Measurements from ENCODE around the gene ADCY6. TPM values are rescaled to one million over a fixed set of nuclear protein-coding genes. Genes with fewer than 3 reads are reported as not detected.
A peak's percentile ranks its signal among the peaks of the same experiment; 100 is the strongest.

ADCY6 gene
- total RNA-seq, 1 experiment from 2014 or later = 20.6 TPM

DNA sequence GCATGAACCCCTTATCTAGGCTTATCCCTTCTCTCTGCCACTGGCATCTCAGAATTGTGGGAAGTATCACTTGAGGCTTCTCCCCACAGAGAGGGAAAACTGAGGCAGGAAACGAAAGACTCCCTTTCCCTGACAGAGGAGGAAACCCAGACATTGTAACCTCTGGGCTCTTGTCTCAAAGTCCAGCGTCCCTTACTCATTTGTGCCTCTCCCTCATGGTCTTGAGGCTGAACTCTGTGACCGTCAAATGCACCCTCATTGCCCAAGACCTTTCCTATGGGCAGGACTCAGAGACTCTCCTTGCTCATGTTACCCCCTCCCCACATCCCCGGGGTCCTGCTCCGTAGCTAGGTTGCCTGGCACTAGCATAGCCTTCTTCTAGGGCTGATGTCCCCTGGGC, 33.2 kb upstream of the ADCY6 start:
- Histone ChIP-seq H3K4me3 (no peak overlapping the region), H3K27ac (no peak overlapping the region), H3K9me3 (replicated peaks) (no peaks in the 10 kb centered on the region; the same call in 1 of the 2 replicates), H3K36me3 (peaks cover 3% of the 10 kb centered on the region; the same call in 1 of the 2 replicates), H3K27me3 (replicated peaks) (no peaks in the 10 kb centered on the region), H3K4me1 (replicated peaks) (peaks cover 9% of the 10 kb centered on the region)
- DNase-seq (ENCODE audit: low read depth in 1 of 2, low spot score in 2 of 2) = no peak

DNA sequence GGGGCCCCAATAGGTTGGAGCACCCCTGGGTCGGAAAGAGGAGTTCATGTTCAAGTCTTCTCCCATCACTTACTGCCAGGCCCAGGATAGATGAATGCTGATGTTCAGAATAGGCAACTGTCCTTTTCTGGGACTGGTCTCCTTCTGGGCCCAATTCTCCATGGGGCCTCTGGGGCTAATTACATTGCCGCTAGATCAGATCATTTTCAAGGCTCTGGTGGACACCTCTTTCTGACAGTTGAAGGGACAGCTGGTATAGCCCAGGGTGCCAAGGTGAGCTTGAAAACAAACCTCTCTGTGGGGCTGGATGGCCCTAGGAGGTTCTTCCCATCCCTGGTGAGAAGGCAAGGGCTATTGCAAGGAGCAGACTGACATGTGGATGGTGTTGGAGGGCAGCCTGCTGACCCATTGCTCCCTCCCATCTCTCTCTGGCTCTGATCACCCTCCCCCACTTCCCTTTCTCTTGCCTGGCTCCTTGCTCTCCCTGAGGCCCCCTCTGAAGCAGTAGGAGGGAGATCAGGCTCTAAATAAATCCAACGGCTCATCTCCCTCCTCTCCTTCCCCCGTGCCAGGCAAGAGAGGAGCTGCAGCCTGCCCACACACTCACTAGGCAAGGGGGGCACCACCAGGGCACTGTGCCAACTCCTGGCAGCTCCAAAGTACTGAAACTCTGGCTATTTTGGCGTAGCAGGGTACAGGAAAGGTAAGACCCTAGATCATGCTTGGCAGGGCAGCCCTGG, 31.3 kb upstream of the ADCY6 start:
- Histone ChIP-seq H3K36me3 (no peaks in the 10 kb centered on the region), H3K27me3 (replicated peaks) (no peaks in the 10 kb centered on the region), H3K4me3 (no peak overlapping the region), H3K9me3 (replicated peaks) (no peaks in the 10 kb centered on the region; the same call in 1 of the 2 replicates), H3K27ac (no peak overlapping the region), H3K4me1 (replicated peaks) (peaks cover 12% of the 10 kb centered on the region)
- no peak for DNase-seq (ENCODE audit: low read depth in 1 of 2, low spot score in 2 of 2)

DNA sequence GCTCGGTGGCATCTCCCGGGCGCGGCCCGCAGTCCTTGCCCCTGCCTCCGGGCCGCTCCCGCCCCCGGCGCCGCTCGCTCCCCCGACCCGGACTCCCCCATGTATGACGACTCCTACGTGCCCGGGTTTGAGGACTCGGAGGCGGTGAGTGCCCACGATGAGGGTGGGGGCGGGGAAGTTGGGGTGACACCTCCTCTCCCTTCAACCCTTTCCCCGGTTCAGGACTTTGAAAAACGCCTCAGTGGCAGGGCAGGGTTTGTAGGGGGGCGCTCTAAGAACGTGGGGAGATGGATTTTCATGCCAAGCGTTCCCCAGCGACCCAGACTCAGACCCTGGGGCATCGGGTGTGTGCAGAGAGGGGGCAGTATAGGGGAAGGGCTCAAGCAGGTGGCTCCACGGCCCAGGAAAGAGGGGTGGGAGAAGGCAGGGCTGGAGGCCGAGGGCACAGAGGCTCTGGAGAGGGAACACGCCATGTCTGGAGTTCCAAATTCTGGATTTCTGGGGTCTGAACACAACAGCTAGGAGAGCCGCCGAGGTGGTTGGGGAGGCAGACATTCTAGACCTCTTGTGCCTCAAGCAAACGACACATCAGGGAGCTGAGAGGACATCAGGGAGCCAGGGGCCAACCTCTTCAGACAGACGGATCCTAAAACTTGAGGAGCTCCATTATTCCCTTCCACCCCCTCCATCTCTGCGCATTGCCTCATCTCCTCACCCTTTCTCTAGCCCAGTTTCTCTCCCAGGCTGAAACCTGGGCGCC, 30.1 kb upstream of the ADCY6 start:
- H3K27ac ChIP-seq = no peak overlapping the region
- no peak for DNase-seq (ENCODE audit: low read depth in 1 of 2, low spot score in 2 of 2)

DNA sequence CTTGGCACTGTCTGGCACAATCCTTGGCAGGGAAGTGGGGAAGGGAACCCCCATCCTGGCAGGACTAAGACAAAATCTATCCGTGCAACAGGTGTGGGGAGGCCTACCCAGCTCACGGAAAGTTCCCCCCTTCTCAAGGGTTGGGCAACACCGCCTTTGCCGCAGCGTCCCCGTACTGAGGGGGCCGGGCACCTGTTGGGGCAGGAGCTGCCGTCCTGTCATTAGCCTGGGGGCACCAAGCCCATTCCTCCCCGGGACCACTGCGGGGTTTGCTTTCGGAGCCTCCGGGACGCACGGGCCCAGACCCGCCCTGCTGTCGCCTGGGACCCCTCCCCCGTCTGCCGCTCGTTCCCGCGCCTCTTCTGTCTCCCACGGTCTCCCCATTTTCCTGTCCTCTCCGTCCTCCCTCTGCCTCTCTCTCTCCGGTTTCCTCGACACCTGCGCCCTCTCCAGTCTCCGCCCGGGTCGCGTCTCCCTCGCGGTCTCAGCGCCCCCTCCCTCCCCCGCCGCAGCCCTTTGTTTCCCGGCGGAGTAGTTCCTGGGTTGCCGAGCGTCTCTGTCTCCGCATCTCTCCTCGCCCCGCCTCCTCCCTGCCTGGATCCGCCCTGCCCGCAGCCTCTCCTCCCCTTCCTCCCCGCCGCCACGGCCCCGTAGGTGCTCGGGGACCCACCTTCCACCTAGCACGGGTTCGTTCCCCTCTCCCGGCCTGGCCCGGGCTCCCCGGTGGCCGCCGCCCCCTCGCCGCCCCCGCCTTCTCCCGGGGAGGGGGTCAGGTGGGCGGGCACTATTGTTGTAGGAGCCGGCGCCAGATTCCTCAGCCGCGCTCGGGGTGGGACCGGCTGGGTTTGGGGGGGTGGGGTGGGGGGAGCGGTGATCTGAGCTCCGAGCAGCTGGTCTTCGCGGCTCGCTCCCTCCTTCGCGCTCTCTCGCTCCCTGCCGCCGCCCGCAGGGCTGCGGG, 29.3 kb upstream of the ADCY6 start, which contains the start of gene CACNB3:
TSS of gene CACNB3 (plus strand) at position 624 of the 958 bp plus-strand sequence. CDS start 434 bp downstream, outside the sequence.
- H3K27me3 ChIP-seq (replicated peaks) = no peaks in the 10 kb centered on the region
- no peaks in the 10 kb centered on the region for H3K36me3 ChIP-seq
- peak within 1 kb of the TSS; percentile 49 for H3K4me3 ChIP-seq
- peaks cover 20% of the 10 kb centered on the region for H3K4me1 ChIP-seq (replicated peaks)
- H3K27ac ChIP-seq = no peak within 1 kb of the TSS
- H3K9me3 ChIP-seq (replicated peaks) = no peaks in the 10 kb centered on the region; the same call in 1 of the 2 replicates
- peak; percentile 36 to 73 for DNase-seq (ENCODE audit: low read depth in 1 of 2, low spot score in 2 of 2)

More for the DNA sequence above, 30.1 kb upstream of the ADCY6 start:
- peaks cover 16% of the 10 kb centered on the region for H3K4me1 ChIP-seq (replicated peaks)
- no peaks in the 10 kb centered on the region for H3K27me3 ChIP-seq (replicated peaks)
- H3K36me3 ChIP-seq = no peaks in the 10 kb centered on the region
- H3K4me3 ChIP-seq = peak overlapping the region; percentile 49
- H3K9me3 ChIP-seq (replicated peaks) = no peaks in the 10 kb centered on the region; the same call in 1 of the 2 replicates

DNA sequence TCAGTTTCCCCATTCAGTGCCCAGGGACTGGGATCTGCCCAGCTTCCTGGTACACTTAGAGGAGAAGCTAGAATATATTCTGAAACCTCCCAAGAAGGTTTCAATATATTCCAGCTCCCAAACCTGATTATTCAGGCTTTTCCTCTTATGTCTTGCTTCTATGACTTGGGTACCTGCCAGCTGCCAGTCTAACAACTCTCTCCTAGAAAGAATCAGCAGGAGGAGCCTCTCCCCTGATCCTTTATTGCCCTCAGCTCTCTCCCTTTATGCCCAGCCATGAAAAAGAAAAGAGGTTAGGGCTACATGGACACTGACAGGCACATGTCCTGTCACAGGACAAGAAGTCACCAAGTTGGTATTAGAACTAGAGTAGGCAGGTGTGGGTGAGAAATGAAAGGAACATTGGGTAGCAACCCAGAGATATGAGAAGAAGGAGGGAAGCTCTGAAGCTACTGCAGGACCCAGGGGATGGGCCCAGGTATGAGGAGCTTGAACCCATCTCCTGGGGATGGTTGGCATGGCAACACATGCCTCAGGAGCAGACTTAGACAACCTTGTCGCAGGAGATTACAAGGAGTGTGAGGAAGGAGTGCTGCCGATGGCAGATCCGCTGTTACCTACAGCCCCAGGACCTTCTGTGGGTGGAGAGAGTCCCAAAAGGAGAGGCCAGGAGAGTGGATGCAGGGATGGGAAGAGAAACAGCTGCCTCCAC, 27.4 kb upstream of the ADCY6 start:
- no peaks in the 10 kb centered on the region for H3K36me3 ChIP-seq
- no peaks in the 10 kb centered on the region; the same call in 1 of the 2 replicates for H3K9me3 ChIP-seq (replicated peaks)
- peaks cover 24% of the 10 kb centered on the region for H3K4me1 ChIP-seq (replicated peaks)
- no peak overlapping the region for H3K27ac ChIP-seq
- no peak for DNase-seq (ENCODE audit: low read depth in 1 of 2, low spot score in 2 of 2)
- no peaks in the 10 kb centered on the region for H3K27me3 ChIP-seq (replicated peaks)
- no peak overlapping the region for H3K4me3 ChIP-seq

DNA sequence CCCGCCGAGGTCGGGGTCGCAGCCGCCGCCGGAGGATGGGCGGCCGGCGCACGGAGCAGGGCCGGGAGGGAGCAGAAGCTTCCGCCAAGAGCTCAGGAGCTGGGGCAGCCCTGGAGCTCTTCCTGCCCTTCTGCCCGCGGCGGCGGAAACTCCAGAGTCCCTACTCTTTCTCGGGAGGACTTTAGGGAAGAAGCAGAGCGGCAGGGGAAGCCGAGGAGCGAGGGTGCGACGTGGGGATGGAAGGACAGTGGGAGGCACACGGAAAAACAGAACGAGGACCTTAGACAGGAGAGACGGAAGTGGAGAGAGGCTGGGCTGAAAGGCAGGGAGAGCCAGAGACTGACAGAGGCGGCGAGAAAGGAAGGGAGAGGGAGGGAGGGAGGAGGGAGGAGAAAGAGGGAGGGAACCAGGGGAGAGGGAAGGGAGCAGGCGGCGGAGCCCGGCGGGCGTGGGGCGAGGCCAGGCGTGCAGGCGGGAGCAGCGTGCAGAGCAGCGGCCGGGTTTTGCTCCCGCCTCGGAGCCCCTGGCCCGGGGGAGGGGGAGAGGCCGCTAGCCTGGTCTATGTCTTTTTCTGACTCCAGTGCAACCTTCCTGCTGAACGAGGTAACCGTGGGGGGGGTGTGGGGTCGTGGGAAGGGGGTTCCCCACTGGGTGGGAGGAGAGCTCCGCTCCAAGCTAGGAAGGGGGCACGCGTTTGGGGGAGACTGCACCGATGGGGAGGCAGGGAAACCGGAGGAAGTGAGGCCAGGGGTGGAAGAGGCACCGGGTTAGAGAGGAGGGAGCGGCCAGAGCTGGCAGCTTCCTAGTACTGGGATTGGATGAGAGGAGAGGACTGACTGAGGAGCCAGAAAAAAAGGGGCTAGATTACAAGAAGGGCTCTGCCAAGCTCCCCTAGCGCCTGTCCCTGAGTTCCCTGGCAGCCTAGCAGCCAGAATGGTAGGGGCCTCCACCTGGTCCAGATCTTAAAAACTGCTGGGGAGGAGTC, 26.5 kb upstream of the ADCY6 start:
- Histone ChIP-seq H3K36me3 (no peaks in the 10 kb centered on the region), H3K27me3 (replicated peaks) (no peaks in the 10 kb centered on the region), H3K9me3 (replicated peaks) (no peaks in the 10 kb centered on the region; the same call in 1 of the 2 replicates), H3K4me1 (replicated peaks) (peaks cover 33% of the 10 kb centered on the region), H3K27ac (peak overlapping the region; percentile 9; the same call in 1 of the 2 replicates), H3K4me3 (peak overlapping the region; percentile 55)
- DNase-seq (ENCODE audit: low read depth in 1 of 2, low spot score in 2 of 2) = peak; percentile 81 to 84

DNA sequence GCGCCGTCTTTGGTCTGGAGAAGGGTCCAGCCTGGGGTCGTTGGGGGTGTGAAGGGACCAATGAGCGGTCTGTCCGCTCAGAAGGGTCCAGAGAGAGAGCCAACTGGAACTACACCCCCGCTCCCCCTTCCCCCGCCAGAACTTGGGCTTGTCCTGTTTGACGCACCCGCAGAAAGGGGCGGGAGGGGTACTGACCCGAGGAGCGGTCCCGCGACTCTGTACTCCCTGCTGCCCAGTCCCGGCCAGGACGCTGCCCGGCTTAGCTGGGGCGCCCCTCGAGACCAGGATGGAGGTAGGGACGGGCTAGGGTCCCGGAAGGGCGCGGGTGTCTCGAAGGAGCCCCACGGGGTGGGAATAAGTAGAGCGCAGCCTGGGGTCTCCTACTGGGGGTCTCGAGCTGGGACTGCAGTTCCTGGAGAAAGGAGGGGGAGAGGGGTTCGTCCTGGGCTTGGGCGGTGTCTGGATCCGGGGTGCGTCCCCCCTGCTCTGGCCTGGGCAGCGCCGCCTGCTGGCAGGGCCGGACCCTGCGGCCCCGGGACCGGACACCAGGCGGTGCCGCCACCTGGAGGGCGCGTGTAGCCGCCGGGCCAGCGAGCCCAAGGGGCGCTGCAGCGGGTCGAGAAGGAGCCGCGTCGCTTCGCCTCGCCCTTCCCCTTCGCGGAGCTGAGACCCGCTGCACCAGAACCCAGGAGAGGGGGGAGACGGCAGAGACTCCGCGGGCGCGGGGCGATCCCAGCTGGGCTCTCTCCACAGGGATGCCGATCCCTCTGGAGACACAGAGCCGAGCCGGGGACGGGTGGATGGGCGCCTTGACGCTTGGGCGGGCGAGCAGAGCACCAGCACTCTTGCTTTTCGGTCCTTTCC, 25.6 kb upstream of the ADCY6 start:
- peak overlapping the region; percentile 9; the same call in 1 of the 2 replicates for H3K27ac ChIP-seq
- H3K4me3 ChIP-seq = peak overlapping the region; percentile 55
- no peaks in the 10 kb centered on the region for H3K27me3 ChIP-seq (replicated peaks)
- DNase-seq (ENCODE audit: low read depth in 1 of 2, low spot score in 2 of 2) = peak; percentile 81 to 84
- H3K4me1 ChIP-seq (replicated peaks) = peaks cover 34% of the 10 kb centered on the region
- H3K9me3 ChIP-seq (replicated peaks) = no peaks in the 10 kb centered on the region; the same call in 1 of the 2 replicates
- H3K36me3 ChIP-seq = no peaks in the 10 kb centered on the region

DNA sequence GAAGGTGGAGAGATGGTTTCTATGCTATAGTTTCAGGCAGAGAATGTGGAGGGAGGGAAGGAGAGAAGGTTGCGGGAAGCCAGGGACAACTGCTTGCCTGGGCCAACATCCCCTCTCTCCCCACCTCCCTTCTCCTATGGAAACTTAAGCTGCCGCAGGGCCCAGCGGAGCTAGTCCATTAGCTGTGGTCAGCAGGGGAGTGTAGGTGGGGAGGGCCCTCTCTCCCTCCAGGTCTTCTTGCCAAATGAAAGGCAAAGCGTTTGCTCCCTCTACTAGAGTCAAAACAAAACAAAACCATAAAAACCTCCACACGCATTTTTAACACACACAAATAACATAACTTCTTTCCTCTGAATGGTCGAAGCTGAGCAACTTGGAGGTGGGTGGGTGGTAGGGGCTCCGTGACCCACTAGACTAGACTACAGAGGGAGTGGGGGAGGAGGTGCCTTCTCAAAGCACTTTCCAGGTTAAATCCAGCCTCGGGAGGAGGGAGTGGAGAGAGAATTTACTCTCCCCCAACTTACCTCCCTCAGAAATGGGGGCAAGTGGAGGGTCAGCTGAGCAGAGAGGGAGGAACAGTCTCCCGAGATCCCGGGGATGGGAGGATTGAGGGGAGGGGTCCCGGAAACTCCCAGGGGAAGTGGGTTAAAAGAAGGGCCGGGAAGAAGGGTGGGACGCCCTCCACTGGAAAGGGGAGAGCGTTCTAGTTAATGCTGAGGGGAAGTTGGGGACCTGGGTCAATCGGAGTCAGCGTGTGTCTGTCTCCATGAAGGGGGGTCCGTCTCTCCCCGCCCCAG, 24.8 kb upstream of the ADCY6 start:
- Histone ChIP-seq H3K27me3 (replicated peaks) (no peaks in the 10 kb centered on the region), H3K27ac (no peak overlapping the region), H3K4me3 (peak overlapping the region; percentile 55), H3K9me3 (replicated peaks) (no peaks in the 10 kb centered on the region; the same call in 1 of the 2 replicates), H3K4me1 (replicated peaks) (peaks cover 29% of the 10 kb centered on the region), H3K36me3 (no peaks in the 10 kb centered on the region)
- no peak for DNase-seq (ENCODE audit: low read depth in 1 of 2, low spot score in 2 of 2)

DNA sequence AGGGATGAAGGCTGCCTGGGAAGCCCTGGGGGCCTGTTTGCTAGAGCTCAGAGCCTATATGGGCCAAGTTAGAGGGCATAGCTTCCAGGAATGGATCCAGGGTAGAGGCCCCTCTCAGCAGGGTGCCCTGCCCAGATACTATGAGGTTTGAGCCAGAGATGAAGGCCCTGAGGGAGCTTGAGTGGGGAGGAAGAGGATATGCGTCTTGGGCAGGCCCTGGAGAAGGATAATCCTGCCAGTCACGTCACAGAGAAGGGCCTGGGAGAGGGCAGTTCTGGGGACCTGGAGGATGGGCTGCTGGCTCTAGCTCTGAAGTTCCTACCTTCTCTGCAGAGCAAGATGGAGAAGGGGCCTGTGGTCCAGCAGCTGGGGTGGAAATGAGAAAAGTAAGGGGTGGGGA, 23.5 kb upstream of the ADCY6 start:
- H3K9me3 ChIP-seq (replicated peaks) = no peaks in the 10 kb centered on the region; the same call in 1 of the 2 replicates
- no peaks in the 10 kb centered on the region for H3K36me3 ChIP-seq
- no peak overlapping the region for H3K27ac ChIP-seq
- H3K4me1 ChIP-seq (replicated peaks) = peaks cover 25% of the 10 kb centered on the region
- DNase-seq (ENCODE audit: low read depth in 1 of 2, low spot score in 2 of 2) = no peak
- no peak overlapping the region for H3K4me3 ChIP-seq
- no peaks in the 10 kb centered on the region for H3K27me3 ChIP-seq (replicated peaks)

DNA sequence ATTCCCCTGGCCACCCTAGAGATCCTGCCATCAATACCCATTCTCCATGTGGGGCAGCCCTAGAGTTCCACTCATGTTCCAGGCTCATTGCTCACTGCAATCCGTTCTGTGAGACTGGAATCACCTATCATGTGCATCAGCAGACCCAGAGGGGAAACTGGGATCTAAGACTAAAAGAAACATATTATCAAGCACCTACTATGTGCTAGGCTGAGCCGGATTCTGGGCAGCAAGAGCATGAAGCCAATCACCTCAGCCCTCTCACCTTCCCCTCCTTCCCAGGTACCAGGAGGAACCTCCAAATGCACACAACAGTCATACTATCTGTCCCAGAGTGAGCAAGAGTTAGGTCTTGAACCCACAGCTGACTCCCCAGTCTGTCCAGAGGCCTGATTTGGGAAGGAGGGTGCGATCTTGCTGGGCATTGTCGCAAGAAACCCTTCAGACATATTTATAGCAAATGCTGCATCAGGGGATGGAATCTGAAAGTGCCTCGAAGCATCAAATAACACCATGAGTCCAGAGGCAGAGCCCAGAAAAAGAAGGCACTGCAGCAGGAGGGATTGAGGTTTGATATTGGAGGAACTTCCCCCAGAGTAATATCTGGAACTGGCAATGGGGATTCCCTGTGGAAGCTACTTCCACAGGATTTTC, 22.7 kb upstream of the ADCY6 start:
- H3K9me3 ChIP-seq (replicated peaks) = no peaks in the 10 kb centered on the region
- H3K27ac ChIP-seq = no peak overlapping the region
- H3K36me3 ChIP-seq = no peaks in the 10 kb centered on the region
- no peak overlapping the region for H3K4me3 ChIP-seq
- H3K27me3 ChIP-seq (replicated peaks) = no peaks in the 10 kb centered on the region
- H3K4me1 ChIP-seq (replicated peaks) = peaks cover 25% of the 10 kb centered on the region
- DNase-seq (ENCODE audit: low read depth in 1 of 2, low spot score in 2 of 2) = no peak
